8988T (cell line): Measurements from ENCODE around the gene TLNRD1.
"Not testable (repeated sequence)": the region's sequence is repeated elsewhere in the genome, so short reads cannot be mapped to it uniquely, and the experiment has no call there.

Experiments used
- DNase-seq: peaks from one replicate; pipeline ENCODE4 v3.0.0; 2011

Gene TLNRD1

GRCh38 chr15:81000624-81001151 lies at the start of gene TLNRD1:
TLNRD1 (plus strand) TSS chr15:81000923; CDS start chr15:81002272, 1,349 bp downstream.
- DNase-seq: peak; percentile 86

DNA sequence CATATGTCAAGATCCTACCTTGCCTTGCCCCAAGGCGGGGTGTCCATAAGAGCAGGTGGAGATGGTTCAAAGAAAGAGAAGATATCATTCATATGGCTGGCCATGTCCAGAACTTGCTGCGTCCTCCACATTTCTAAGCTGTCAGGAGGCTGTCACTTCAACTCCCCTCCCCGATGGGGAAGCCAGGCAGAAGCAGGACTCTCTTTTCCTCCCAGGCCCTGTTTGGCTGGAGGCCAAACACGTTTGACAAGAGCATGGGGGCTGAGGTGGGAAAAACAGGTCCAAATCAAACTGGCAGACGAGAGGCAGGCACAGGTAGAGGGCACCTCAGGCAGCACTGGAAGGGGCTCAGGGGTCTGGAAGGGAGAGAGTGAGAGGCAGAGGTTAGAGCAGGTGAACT lies 48.8 kb upstream of the TLNRD1 start:
- no peak for DNase-seq

DNA sequence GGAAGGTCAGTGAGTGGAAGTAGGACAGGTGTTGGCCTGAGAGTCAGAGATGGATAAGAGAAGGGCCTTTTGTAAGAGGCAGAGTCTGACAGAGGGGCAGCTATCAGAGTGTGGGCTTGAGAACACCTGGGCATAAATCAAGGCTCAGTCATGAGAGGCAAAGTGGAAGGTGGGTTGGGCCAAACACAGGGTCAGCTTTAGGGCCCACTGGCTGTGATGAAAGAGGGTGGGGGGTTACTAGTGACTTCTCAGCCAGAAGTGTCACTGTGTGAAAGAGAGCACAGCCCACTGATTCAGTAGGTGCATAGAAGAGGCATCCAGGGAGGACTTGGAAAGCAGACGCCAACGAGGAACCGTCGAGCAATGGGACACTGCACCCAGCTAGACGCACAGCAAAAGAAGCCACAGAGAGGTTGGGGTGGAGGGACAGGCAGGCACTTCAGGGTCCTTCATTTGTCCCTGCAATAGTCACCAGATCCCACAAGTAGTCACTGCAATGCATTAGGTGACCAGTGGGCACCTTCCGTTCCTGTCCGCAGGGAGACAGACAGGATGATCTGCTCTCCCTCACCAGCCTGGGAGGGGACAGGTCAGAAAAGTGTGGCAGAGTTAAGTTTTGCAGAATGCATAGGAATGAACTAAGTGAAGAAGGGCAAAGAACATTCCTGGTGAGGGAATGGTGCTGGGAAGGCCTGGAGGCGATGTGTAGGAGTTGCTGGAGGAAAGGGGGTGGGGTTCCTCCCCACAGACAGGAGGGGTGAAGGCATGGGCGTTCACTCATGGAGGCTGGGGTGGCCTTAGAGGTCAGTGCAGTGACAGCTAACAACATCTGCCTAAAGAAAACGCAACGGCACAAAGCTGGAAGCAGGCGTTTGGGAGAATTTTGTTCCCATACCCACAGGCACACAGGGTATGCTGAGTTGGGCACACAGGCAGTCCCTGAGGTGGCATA lies 47.4 kb upstream of the TLNRD1 start:
- DNase-seq: no peak

DNA sequence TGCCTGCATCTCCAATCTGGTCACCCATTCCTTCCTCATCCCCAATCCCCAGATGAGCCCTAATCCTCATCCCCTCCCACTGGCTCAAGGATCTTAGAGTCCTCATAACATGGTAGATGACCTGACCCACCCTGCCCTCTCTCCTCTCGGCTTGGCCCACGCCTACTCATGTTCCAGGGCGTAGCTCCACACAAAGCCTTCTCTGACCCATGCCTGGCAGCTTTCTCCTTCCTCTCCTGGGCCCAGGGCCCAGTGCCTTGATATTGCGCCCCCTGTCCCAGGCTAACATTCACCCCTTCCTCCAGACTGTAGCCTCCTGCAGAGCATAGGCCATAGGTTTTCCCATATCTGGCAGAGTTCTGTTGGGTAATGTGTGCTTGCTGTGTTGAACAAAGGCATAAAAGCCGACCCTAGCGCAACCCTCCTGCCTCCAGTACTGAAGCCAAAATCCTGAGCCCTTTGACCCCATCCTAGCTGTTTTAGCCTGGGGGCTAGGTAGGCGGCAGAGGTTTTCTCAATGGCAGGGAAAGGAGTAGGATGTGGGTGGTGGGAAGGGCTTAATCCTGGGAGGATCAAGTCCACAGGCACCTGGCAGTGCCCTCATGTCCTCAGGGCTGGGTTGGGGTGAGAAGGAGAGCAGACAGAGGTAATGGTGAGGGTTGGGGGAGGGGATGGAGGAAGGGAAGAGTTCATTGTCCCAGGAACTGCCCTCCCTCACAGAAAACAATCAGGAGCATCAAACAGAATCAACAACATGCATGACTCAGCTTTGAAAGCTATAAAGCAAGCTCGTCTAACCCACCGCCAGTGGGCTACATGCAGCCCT lies 46.6 kb upstream of the TLNRD1 start:
- no peak for DNase-seq

GRCh38 chr15:80955571-80956452 lies 44.9 kb upstream of the TLNRD1 start:
- DNase-seq: not testable (repeated sequence)

- no peak for DNase-seq
Measured at GRCh38 chr15:80957556-80957955, 43.2 kb upstream of the TLNRD1 start.

DNA sequence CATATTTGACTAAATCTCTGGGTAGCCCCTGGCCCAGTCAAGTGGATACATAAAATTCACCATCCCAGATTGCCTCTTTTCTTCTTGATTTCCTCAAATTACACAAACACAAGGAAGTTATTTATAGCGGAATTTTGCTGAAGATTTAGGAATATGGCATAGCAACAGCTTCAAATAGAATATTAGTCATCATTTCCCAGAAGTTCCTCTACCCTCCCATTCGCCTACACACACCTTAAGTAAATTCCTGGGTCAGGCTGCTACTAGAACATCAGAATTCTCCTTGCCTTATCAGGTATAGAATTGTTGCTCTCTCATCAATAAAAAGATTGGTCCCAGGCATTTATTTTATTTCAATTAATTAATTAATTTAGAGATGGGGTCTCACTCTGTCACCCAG lies 42.7 kb upstream of the TLNRD1 start:
- DNase-seq: no peak

DNA sequence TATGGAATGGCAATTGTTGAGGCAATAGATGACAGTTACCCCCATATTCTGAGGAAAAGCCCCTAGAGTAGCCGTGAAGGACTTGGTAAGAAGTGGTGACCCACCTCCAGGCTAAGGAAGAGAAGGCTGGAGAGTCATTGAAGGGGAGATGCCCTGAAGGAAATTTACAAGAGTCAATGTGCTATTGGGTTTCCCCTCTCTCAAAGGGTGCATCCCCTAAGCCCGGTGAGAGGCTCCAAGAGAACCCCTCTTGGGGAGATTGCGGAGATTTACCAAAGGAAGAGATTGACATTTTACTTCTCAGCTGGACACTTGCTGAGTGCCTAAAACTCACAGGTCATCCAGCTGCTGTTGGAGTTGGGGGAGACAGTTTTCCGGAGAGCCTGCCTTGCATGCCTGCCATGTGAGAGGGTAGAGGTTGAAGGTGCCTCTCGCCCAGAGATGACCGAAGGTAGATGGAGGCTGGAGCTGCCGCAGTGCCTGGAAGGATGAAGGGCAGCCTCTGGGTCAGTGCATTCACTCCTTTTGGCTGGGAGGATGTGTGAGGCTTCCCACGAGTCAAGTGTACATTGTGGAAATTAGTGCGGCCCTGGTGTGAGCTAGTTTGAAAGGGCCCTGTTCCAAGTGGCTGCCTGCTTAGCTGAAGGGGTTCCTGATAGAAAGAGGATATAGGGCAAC lies 41.8 kb upstream of the TLNRD1 start:
- DNase-seq: no peak

DNA sequence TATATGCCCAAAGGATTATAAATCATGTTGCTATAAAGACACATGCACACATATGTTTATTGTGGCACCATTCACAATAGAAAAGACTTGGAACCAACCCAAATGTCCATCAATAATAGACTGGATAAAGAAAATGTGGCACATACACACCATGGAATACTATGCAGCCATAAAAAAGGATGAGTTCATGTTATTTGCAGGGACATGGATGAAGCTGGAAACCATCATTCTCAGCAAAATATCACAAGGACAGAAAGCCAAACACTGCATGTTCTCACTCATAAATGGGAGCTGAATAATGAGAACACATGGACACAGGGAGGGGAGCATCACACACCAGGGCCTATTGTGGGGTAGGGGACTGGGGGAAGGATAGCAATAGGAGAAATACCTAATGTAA lies 35.3 kb upstream of the TLNRD1 start:
- DNase-seq: not testable (repeated sequence)

GRCh38 chr15:80966431-80967197 lies 34.1 kb upstream of the TLNRD1 start:
- no peak for DNase-seq

- DNase-seq: no peak
Measured at GRCh38 chr15:80967451-80967850, 33.3 kb upstream of the TLNRD1 start.

GRCh38 chr15:80967991-80968510 lies 32.7 kb upstream of the TLNRD1 start:
- no peak for DNase-seq

DNA sequence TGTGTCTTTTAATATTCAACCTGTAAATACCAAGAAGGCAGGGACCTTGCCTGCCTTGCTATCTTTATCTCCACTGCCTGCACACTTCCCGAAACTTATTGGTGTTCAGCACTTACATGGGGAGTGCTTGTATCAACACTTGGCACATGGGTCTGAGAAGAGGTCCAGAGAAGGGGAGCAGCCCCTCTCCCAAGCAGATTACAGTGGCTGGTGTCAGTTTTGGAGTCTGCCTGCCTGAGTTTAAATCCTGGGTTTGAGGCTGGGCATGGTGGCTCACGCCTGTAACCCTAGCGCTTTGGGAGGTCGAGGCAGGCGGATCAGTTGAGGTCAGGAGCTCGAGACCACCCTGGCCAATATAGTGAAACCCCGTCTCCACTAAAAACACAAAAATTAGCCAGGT lies 31.4 kb upstream of the TLNRD1 start:
- no peak for DNase-seq

DNA sequence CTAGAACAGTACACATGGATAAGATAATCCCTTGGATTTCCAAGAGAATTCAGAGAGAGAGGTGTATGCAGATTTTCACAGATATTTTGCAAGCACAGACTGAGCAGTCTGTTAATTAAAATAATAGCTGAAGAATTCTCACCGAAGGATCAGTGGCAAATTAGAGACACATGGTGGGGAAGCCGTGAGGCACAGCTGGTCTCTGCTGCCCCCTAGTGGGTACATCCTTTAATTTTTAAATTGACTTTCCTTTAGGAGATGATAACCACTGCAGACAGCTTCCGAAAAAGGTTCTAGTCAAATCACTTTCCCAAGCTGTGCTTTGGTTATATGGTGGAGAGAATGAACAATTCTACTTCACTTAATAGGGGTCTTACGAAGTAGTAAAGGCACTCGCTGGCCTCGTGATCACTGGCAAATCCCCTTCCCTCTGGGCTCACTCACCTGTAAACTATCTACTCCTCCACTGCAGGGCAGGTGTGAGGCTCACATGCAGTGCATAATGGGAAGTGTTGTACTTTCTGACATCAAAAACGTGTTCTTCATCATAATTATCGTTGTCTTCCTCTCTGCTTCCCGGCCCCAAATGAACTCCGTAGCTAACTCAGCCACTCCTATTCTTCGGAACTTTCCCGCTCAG lies 30.6 kb upstream of the TLNRD1 start:
- DNase-seq: peak; percentile 24

DNA sequence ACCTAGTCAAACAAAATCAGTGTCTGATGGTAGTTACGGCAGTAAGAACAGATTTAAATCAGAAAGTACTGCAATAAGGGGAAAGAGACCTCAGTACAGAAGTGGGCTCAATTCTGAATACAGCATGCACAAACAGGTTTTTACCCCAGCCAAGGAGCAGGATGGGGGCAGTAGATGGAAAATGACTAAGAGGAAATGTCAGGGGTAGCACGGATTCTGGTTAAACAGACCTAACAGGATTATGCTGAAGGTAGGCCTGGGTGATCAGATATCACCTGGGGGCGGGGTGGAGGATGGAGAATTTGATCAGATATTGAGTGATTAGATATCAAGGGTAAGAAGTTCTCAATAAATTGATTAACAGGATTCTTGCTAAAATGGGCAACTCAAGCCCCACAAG lies 30.1 kb upstream of the TLNRD1 start:
- no peak for DNase-seq

DNA sequence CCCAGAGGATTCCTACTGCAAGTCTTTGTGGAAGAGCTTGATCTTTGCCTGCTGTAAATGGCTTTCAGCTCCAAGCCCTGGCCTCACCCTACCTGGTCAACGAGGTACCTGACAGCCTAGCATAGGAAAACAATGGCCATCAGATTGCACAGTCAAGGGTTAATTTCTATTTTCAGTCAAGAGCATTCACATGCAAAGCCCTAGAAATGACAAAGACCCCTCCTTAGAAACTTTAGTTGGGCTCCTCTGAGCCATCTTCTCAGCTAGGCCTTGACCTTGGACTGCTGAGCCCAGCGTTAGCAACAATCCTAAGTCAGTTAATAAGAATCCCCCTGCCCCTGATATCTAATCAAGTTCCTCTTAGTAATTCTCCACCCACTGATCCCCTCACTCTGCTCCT lies 29.6 kb upstream of the TLNRD1 start:
- DNase-seq: no peak

DNA sequence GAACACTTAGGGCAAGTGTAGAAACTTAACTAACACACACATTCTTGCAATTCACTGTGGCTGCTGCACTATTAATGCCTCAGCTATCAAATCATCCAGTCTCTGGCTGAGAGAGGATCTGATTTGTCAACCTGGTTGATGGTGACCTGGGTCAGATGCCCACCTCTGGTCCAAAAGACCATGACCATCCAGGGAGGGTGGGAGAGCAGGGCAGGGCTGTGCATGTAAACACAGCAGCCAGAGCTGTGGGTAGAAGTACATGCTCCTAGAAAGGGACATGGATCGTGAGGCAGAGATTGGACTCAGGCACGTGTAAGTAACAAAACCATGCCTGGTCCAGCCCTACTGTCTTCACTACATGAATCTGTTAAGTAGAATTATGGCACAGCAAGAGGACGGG lies 28.4 kb upstream of the TLNRD1 start:
- no peak for DNase-seq

GRCh38 chr15:80974914-80975313 lies 25.8 kb upstream of the TLNRD1 start:
- no peak for DNase-seq

- DNase-seq: no peak
Measured at GRCh38 chr15:80976851-80977250, 23.9 kb upstream of the TLNRD1 start.

- DNase-seq: no peak
Measured at GRCh38 chr15:80977627-80978036, 23.1 kb upstream of the TLNRD1 start.
